IPS-18c (cell line): ENCODE data around the gene CFAP57.
"Not testable (repeated sequence)": the region's sequence is repeated elsewhere in the genome, so short reads cannot be mapped to it uniquely, and the experiment has no call there.

Source experiments
- H3K4me3 ChIP-seq: 2 replicates; pipeline ENCODE4 v1.7.0; 2013; ENCODE audit warnings: low read depth, mild to moderate bottlenecking, low read length, moderate library complexity; ENCODE audit not compliant: insufficient read depth
- H3K9me3 ChIP-seq: one replicate; pipeline ENCODE4 v1.6.1; 2013; ENCODE audit warnings: mild to moderate bottlenecking, low read length, moderate library complexity; ENCODE audit not compliant: control insufficient read depth, insufficient read depth

The CFAP57 gene

GRCh38 chr1:43207229-43207853 is 35.2 kb downstream of the CFAP57 start:
- no peaks in the 10 kb centered on the region for H3K9me3 ChIP-seq
- H3K4me3 ChIP-seq = no peak overlapping the region

- not testable (repeated sequence) for H3K4me3 ChIP-seq, H3K9me3 ChIP-seq
Measured at GRCh38 chr1:43208277-43208676, 36.1 kb downstream of the CFAP57 start.

DNA sequence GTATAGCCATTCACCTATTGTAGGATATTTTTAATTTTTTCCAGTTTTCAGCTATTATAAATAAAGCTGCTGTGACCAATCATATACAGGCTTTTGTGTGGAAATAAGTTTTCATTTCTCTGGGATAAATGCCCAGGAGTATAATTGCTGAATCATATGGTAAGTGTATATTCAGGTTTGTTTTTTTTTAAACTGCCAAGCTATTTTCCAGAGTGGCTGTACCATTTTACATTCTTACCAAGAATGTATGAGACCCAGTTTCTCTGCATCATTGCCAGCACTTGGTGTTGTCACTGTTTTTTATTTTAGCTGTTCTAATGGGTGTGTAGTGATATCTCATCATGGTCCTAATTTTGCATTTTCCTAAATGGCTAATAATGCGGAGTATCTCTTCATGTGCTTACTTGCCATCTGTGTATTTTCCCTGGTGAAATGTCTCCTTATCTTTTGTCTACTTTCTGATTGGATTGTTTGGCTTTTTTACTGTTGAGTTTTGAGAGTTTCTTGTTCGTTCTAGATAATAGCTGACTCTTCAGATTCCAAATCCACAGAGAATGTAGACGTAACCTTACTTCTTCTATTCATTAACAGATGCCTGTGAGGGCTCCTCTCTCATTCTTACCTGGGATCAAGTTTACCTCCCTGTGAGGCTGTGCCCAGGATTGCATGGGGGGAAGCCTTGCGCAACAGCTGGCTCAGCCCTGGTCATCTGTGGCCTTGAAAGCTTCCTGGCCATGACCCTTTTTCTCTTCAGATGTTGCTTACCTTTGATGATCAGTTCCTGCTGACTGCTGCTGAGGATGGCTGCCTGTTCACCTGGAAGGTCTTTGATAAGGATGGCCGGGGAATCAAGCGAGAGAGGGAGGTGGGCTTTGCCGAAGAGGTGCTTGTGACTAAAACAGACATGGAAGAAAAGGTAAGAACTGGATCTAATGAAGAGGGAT is 42.6 kb downstream of the CFAP57 start:
- Histone ChIP-seq H3K9me3 (no peaks in the 10 kb centered on the region), H3K4me3 (no peak overlapping the region)

- H3K4me3 ChIP-seq = no peak overlapping the region
- no peaks in the 10 kb centered on the region for H3K9me3 ChIP-seq
Measured at GRCh38 chr1:43217747-43218146, 45.6 kb downstream of the CFAP57 start.

DNA sequence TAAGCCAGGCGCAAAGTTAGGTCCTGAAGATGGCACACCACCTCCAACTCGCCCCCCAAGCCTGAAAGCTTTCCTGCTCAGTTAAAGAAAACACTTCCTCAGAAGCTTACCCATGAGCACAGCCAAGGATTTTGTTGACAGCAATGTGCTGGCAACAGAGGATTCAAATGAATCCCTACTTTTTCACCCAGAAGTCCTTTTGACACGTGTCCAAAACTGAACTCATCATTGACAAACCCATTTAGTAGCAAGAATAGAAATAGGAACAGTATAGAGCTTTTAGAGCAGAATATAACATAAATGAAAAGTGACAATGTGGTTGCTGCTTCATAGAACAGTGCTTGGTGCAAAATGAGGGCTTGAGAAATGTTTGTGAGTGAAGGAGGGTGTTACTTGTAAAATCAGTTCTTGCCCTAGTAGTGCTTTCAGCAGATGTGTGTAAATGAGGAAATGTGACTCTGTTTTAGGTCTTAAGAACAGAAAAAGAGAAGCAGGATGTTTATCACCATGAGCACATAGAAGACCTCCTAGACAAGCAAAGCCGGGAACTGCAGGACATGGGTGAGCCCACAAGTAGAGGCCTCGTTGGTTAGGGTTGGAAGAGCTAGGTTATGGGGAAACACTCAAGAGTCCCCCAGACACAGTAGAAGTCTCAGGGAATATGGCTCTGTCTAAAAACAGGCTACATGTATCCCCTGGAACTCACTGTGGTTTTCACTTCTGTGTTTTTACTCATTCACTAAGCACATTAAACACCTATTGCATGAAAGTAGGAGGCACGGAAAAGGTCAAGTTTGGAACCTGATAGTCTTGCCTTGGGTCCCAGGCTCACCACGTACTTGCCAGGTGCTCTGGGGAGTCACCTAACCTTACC is 49.0 kb downstream of the CFAP57 start:
- Histone ChIP-seq H3K9me3 (no peaks in the 10 kb centered on the region), H3K4me3 (no peak overlapping the region)

DNA sequence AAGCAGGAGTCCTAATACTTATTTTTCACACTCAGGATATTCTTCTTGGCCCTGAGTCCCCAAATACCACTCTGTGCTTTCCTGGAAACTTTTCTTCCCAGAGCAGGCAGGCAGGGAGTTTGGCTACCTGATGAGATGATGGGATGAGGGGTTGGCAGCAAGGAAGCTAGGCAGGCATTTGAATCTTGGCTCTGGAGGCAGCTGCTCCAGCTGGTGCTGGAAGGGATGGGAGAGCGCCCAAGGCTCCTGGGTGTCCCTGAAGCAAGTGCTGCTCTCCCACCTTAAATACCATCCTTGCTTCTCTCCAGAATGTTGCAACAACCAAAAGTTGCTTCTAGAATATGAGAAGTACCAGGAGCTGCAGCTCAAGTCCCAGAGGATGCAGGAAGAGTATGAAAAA is 49.7 kb downstream of the CFAP57 start:
- H3K4me3 ChIP-seq = no peak overlapping the region
- H3K9me3 ChIP-seq = no peaks in the 10 kb centered on the region

- H3K4me3 ChIP-seq = no peak overlapping the region
Measured at GRCh38 chr1:43222879-43223278, 50.7 kb downstream of the CFAP57 start.

DNA sequence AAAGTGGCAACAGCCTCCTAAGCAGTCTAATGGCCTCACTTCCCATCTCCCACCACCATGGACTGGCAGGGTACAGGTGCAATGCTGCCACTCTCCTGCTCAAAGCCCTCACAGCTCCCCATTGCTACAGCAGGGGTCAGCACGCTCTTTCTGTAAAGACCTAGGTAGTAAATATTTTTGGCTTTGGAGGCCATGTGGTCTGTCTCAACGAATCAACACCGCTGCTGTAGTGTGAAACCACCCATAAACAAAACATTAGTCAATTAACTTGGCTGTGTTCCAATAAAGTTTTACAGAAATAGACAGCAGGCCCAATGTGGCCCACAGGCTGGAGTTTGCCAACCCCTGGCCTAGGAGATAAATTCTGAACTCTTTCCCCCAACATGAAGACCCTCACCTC is 53.0 kb downstream of the CFAP57 start:
- Histone ChIP-seq H3K9me3 (no peaks in the 10 kb centered on the region), H3K4me3 (no peak overlapping the region)

More at GRCh38 chr1:43222879-43223278, 50.7 kb downstream of the CFAP57 start:
- no peaks in the 10 kb centered on the region for H3K9me3 ChIP-seq

DNA sequence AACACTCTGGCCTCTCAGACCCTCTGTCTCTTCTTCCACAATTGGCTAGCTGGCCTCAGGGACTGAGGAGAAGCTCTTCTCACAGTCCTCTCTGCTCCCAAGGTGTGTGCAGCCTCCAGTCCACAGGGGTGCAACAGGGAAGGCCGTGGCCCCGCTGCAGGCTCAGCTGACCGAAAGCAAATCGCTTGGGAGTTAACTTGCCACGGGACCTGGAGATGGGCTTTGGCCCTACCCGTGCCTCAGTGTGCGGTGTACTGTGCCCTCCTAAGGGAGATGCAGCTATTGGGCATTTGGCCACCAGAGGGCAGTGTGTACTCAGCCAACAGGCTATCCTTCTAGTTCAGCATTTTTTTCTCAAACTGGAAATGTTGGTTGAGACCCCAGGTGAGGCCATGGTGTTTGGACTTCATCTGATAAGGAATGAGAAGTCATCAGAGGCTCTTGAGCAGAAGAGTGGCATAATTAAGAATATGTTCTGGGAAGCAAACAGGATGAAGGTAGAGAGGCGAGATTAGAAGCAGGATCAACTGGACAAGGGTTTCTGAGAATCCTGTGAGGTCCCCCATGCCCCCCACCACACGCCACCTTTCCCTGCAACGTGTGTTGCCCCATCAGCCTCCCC is 55.1 kb downstream of the CFAP57 start:
- no peaks in the 10 kb centered on the region for H3K9me3 ChIP-seq
- no peak overlapping the region for H3K4me3 ChIP-seq

DNA sequence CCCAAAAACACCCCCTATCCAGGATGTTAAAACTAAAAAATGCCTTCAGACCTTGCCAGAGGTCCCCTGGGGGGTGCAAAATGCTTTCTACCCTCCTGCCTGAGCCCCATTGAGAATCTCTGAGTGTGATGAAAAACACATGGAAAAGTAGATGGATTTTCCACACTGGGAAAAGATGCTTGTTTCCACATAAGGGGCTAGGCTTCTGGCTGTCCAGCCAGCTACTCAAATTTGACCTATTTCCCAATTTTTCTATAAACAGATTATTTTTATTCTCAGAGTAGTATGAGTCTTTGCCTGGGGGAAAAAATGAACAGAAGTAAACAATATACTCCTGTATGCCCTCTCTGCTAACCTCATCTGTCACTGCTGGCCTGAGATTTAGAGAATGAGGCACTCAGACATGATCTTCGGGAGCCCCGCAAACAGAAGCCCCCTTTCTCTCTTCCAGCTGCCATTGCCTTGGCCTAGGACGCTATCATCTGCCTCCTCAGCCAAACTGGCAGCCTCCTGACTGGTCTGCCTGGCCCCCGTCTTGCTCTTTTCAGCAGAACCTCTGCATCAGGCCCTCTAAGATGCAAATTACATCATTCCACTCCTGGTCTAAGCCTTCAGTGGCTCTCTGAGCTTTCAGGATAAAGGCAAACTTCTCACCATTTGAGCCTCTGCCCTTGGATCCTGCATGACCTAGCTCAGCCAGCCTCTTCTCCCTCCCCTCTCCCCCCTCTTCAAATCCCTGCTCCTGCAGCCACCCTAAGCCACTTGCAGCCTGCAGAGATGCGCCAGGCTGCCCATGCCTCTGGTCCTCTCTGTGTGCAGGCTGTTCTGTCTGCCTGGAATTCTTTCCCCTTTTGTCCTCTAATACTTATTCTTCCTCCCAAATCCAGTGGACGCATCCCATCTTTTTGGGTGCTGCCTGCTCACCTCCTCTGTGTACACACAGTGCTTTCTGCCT is 58.0 kb downstream of the CFAP57 start:
- no peak overlapping the region for H3K4me3 ChIP-seq
- no peaks in the 10 kb centered on the region for H3K9me3 ChIP-seq

GRCh38 chr1:43232074-43232473 is 59.9 kb downstream of the CFAP57 start:
- Histone ChIP-seq H3K9me3 (no peaks in the 10 kb centered on the region), H3K4me3 (no peak overlapping the region)

DNA sequence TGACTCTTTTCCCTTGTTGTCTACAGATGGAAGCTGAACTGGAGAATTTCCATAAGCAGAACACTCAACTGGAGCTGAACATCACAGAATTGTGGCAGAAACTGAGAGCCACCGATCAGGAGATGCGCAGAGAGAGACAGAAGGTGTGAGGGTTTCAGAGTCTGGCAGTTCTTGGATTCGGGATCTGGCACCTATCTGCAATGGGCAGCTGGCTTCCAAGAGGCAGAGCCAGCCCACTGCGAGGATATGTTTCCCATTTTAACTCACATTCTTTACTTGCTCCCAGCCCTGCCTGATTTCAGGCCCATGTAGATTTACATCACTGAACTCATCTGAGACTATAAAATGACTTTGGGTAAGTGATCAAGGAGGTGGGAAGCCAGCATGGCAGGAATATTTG is 60.4 kb downstream of the CFAP57 start:
- Histone ChIP-seq H3K9me3 (no peaks in the 10 kb centered on the region), H3K4me3 (no peak overlapping the region)

GRCh38 chr1:43233631-43234030 is 61.5 kb downstream of the CFAP57 start:
- H3K4me3 ChIP-seq = no peak overlapping the region
- no peaks in the 10 kb centered on the region for H3K9me3 ChIP-seq

- no peak overlapping the region for H3K4me3 ChIP-seq
Measured at GRCh38 chr1:43234267-43234666, 62.1 kb downstream of the CFAP57 start.

GRCh38 chr1:43235040-43235439 is 62.9 kb downstream of the CFAP57 start:
- Histone ChIP-seq H3K4me3 (no peak overlapping the region), H3K9me3 (no peaks in the 10 kb centered on the region)

More at GRCh38 chr1:43234267-43234666, 62.1 kb downstream of the CFAP57 start:
- H3K9me3 ChIP-seq = no peaks in the 10 kb centered on the region

- H3K9me3 ChIP-seq = no peaks in the 10 kb centered on the region
- no peak overlapping the region for H3K4me3 ChIP-seq
Measured at GRCh38 chr1:43235451-43236121, 63.5 kb downstream of the CFAP57 start.
